Stimulated activated CD8-positive, alpha-beta memory T cell treated with anti-CD3 and anti-CD28 coated beads, Interleukin-15, amount 100 ng/mL, for 24 hours (primary cell): ENCODE results near the gene OR52H1.

Source experiments
- DNase-seq: peaks from one replicate; pipeline ENCODE4 v3.0.0-alpha.2; 2020; ENCODE audit warnings: low read depth

Gene OR52H1

GRCh38 chr11:5531053-5531831, 17.1 kb downstream of the OR52H1 start:
- no peak for DNase-seq

- no peak for DNase-seq
These were observed 19.8 kb downstream of the OR52H1 start for GRCh38 chr11:5528495-5528894.

DNA sequence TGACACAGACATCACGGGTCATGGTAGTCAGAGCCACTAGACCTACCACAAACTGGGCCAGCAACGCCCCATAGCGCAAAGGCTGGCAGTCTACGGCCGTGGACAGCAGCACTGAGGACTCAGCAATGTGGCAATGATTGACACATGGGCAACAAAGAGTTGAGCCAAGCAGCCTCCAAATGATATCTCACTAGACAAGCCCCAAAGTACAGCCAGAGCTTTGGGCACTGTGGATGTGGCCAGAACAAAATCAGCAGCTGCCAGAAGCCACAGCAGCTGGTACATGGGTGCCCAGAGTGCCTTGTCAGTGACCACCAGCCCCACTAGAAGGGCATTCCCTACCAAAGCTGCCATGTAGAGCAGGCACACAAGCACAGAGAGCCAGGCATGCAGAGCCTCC, 20.6 kb downstream of the OR52H1 start:
- no peak for DNase-seq

GRCh38 chr11:5524756-5525155, 23.6 kb downstream of the OR52H1 start:
- no peak for DNase-seq

GRCh38 chr11:5522308-5522707, 26.0 kb downstream of the OR52H1 start:
- DNase-seq: no peak

- DNase-seq: no peak
These were observed 26.8 kb downstream of the OR52H1 start for GRCh38 chr11:5521540-5521939.

GRCh38 chr11:5516599-5516998, 31.7 kb downstream of the OR52H1 start, which contains the start of gene UBQLNL:
Gene UBQLNL, minus strand, starts transcription at chr11:5516699. Its CDS starts 258 bp downstream, at chr11:5516441.
- DNase-seq: no peak

GRCh38 chr11:5514841-5515240, 33.5 kb downstream of the OR52H1 start:
- DNase-seq: no peak

DNA sequence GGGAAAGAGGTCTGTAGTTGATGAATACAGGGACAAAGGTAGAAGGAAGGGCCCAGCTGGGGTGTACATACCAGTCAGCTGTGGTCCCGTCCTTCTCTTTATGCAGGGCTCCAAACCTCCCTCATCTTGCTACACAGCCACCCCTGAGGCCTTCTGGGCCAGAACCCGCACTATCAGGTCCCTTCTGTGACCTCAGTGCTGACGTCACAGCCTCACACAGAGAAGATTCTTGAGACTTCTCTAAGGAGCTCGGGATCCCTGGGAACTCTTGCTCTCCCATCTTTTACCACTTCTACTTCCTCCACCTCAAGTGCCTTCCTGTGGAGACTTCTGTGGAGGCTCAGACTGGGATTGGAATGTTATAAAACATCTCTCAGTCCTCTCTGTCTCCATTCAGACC, 38.5 kb downstream of the OR52H1 start, which contains the start of gene UBQLN3:
TSS of gene UBQLN3 (minus strand) at position 155 of the 400 bp plus-strand sequence. CDS start 399 bp downstream, outside the sequence.
- DNase-seq: no peak

GRCh38 chr11:5508605-5509004, 39.7 kb downstream of the OR52H1 start:
- DNase-seq: no peak

GRCh38 chr11:5507933-5508305, 40.4 kb downstream of the OR52H1 start:
- no peak for DNase-seq

DNA sequence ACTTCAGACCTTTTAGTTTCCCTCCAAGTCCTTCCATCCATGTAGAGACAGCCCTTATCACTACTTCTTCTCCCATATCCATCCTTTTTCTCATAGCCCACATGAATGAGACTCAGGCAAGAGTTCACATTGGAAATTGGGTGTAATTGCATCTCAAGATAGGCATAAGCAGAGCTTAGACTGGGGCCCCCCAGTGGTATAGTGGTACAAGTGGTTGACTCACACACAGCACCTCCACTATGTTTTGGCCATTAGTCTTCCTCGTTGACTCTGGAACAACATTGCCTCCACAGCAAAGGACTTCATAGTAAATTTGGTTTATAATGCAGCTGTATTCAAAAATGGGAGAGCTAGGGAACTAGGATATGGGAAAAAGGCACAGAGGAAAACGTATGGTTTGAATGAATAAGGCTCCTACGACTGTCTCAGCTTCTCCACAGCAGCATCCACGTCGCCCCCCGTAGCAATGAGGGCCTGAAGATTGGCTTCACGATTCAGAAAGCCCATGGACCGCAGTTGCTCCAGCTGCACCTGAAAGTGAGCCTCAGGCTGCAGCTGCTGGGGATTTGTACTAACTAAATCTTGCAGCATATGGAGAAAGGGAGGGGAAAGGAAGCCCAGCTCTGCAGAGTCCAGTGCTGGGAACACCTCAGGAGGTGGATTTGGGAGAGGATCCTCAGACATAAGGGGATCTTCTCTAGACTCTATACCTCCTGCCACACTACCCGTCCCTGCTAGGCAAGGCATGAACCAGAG, 41.0 kb downstream of the OR52H1 start:
- no peak for DNase-seq

- DNase-seq: no peak
These were observed 42.8 kb downstream of the OR52H1 start for GRCh38 chr11:5505363-5506048.

GRCh38 chr11:5504403-5504921, 43.9 kb downstream of the OR52H1 start:
- DNase-seq: no peak

DNA sequence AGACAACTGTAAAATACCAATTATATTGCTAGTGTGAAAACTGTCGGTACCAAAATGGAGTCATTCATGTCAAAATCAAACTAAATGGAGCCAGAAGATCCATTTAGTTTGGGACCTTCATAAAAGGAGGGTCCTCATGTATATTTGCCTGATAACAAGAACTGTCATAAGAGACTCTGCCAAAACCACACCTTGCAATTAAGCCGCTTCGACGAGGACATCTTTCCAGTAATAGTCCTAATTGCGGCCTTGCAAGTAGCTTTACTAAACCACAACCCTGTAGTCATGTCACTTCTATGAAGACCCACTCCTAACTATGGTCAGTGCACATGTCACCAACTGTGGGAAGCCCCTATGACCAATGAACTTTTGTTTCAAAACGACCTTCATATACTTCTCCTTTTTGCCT, 47.9 kb downstream of the OR52H1 start:
- no peak for DNase-seq

GRCh38 chr11:5499671-5500070, 48.7 kb downstream of the OR52H1 start:
- DNase-seq: no peak
